ENCODE data around the gene SH3BP4.

Gene SH3BP4

DNA sequence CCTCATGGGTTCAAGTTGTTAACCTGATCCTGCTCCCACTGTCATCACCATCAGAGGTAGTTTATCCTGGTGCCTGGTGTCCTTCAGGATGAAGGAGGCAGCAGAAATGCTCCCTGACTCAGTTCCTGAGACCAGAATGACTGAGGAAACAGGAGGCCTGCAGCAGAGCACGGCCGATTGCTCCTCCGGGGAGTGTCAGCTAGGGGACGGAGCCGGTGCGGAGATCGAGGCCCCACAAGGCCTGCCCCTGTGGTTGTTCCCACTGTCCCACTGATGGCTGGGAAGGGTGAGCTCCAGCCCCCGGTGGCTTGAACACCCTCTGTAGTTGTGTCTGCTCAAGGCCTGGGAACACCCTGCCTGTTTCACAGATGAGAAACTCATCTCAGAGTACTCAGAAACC, 45.6 kb downstream of the SH3BP4 start:
- in situ Hi-C loops (cut with MboI; ENCODE audit: low sequenced_read_pairs), result no loop called here

DNA sequence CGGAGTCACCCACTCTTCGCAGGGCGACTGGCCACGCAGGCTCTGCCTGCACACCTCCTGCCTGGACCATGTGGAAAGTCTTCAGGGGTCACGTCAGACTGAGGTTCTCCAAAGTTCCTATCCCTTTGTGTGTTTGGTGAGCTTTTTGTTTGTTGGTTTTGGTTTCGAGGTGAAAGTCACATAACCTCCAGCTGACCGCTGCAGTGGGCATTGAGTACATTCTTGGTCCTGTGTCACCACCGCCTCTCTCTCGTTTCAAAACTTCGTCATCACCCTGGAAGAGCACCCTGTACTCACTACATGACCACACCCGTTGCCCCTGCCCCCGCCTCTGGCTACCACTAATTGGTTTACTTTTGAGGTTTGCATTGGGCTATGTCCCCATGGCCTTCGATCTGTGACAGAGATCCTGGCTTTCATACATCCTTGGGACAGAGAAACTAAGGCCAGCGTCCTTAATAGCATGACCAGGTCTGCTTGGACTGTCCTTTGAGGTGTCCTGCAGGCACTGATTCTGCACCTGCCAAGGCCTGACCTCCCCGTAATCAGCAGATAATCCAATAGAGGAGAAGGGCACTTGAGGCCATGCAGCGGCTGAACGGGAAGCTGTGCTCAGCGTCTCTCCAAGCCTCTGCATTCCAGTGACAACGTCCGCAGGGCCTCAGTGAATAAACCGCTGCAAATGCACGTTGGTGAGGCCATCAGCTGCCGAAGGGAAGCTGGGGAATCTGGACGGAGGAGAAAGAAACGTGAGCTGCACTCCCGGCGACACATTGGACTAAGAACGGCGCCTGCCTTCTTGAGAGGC, 46.8 kb downstream of the SH3BP4 start:
- in situ Hi-C loops (cut with MboI; ENCODE audit: low sequenced_read_pairs), result no loop called here

GRCh38 chr2:234999740-235000425, 48.1 kb downstream of the SH3BP4 start:
- in situ Hi-C loops (cut with MboI; ENCODE audit: low sequenced_read_pairs), result no loop called here

- in situ Hi-C loops (cut with MboI; ENCODE audit: low sequenced_read_pairs), result no loop called here
These were observed 48.8 kb downstream of the SH3BP4 start for GRCh38 chr2:235000426-235001236.

- in situ Hi-C loops (cut with MboI; ENCODE audit: low sequenced_read_pairs), result no loop called here
These were observed 49.7 kb downstream of the SH3BP4 start for GRCh38 chr2:235001237-235002133.

- in situ Hi-C loops (cut with MboI; ENCODE audit: low sequenced_read_pairs), result no loop called here
These were observed 50.6 kb downstream of the SH3BP4 start for GRCh38 chr2:235002198-235003095.

GRCh38 chr2:235003096-235003775, 51.4 kb downstream of the SH3BP4 start:
- in situ Hi-C loops (cut with MboI; ENCODE audit: low sequenced_read_pairs), result no loop called here

DNA sequence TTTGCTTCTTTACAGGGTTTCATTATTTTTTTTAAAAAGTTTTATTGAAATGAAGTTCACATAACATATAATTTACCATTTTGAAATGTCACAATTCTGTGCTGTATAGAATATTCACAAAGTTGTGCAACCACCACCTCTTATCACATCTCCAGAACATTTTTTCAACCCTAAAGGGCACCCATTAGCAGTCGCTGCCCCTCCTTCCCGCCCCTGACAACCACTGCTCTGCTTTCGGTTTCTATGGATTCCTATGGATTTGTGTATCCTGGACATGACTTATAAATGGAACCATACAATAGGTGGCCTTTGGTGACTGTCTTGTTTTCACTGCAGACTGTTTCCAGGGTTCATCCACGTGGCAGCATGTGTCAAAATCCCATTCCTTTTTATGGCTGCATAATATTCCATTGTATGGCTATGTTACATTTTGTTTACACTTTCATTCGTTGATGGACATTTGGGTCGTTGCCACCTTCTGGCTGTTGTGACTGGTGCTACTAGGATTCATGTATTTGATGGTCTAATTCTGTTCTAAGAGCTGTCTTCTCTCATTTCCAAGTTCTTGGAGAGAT, 52.6 kb downstream of the SH3BP4 start:
- in situ Hi-C loops (cut with MboI; ENCODE audit: low sequenced_read_pairs), result no loop called here

DNA sequence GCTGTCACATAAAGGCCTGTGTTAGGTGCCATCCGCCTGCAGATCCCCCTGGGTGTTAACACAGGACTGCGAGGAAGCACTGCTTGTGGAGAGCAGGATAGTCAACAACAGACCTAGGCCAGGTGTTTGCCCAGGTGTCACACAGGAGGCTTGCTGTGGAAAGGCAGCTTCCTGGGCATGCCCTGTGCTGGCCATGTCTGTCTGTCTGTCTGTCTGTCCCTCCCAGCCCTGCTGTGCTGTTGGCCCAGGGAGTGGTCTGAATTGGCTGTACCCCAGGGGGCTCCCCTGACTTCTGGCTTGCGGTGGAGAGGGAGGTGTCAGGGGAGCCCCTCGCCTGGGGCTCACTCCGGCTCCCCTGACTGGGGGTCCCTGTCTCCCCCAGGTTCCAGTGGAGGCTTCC, 53.2 kb downstream of the SH3BP4 start:
- in situ Hi-C loops (cut with MboI; ENCODE audit: low sequenced_read_pairs), result no loop called here

- in situ Hi-C loops (cut with MboI; ENCODE audit: low sequenced_read_pairs), result no loop called here
These were observed 53.9 kb downstream of the SH3BP4 start for GRCh38 chr2:235005603-235006259.

- in situ Hi-C loops (cut with MboI; ENCODE audit: low sequenced_read_pairs), result no loop called here
These were observed 54.6 kb downstream of the SH3BP4 start for GRCh38 chr2:235006461-235006860.

DNA sequence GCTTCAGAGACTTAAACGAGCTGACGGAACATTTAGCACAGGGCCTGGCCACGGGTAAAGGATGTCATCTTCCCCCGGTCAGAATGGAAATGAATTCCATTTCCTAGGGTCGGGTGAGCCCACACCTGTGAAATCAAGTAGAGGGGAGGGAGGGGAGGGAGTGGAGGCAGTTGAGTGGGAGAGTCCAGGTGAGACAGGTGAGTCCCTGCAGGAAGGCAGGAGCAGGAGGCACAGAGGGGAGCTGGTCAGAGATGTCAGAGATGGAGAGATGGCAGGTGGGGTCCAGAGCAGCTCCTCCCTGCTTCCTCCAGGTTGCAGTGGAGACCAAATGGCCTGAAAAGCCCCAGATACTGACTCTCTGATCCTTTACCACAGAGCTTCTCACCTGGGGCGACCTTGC, 55.2 kb downstream of the SH3BP4 start:
- in situ Hi-C loops (cut with MboI; ENCODE audit: low sequenced_read_pairs), result no loop called here

DNA sequence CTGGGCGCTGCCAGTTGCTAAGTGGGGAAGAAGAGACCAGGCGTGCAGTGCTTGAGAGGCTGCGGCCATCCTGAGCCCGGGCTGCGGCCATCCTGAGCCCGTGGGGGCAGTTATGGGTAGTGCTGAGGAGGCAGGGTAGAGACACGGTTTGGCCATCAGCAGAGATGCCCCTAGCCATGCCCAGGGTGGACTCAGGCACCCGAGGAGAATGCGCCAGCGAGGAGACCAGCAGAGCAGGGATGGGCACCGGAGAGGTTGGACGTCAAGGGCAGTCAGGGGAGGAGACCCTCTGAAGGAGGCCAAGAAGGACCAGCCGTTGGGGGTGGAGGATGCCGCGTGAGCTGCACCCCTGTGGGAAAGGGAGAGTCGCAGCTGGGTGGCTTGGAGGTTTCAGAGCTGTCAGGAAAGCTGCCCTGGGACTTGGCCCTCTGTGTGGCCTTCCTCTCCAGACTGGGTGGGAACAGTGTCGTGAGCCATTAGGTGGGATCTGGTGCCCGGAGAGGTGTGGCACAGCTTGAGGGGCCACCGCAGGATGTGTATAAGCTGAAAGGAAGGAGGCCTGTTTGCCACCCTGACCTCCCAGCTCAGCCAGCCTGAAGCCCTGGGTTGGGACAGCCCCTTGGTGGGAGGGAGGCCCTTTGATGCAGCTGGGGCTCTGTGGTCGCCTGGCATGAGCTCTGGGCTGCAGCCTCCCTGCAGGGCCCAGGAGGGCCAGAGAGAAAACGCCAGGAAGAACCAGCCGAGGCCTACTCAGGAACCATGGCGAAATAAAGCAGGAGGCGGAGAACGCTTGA, 56.0 kb downstream of the SH3BP4 start:
- in situ Hi-C loops (cut with MboI; ENCODE audit: low sequenced_read_pairs), result no loop called here

DNA sequence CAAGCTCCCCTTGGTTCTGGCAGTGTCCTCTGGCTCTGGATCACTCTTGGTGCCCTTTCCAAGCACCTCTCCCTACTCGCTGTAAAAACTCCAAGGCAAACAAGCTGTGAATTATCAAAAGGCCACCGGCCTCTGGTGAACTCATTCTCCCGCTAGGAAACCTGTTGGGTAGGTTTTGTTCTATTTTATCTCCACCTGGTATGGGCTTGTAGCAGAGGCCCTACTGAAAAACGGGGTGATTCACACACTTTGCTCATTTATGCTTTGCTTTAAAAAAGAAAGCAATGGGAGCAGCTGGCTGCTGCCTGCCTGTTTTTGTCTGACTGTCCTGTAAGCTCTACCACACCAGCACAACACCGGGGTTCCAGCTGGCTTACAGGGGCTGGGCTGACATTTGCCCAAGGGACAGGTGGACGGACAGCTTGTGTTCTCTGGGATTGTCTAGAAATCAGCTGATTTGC, 56.8 kb downstream of the SH3BP4 start:
- in situ Hi-C loops (cut with MboI; ENCODE audit: low sequenced_read_pairs), result no loop called here

- in situ Hi-C loops (cut with MboI; ENCODE audit: low sequenced_read_pairs), result no loop called here
These were observed 57.3 kb downstream of the SH3BP4 start for GRCh38 chr2:235009081-235009480.

GRCh38 chr2:235010117-235010714, 58.4 kb downstream of the SH3BP4 start:
- in situ Hi-C loops (cut with MboI; ENCODE audit: low sequenced_read_pairs), result no loop called here

- in situ Hi-C loops (cut with MboI; ENCODE audit: low sequenced_read_pairs), result no loop called here
These were observed 59.8 kb downstream of the SH3BP4 start for GRCh38 chr2:235011607-235011928.

Measured in hTERT RPE-1 (cell line).